AG10803 (cell line): ENCODE results near the gene UGT1A7.
"Not testable (repeated sequence)": the region's sequence is repeated elsewhere in the genome, so short reads cannot be mapped to it uniquely, and the experiment has no call there.

Experiments
- DNase-seq: peaks from one replicate; pipeline ENCODE4 v3.0.0; 2010; ENCODE audit warnings: low read depth
- H3K4me3 ChIP-seq: 2 replicates; pipeline ENCODE4 v1.5.1; 2011; ENCODE audit warnings: mild to moderate bottlenecking, low read length, control low read depth
- TF ChIP-seq, protein P1 (sequence below): conservative IDR thresholded peaks from 2 replicates; pipeline ENCODE4 v1.5.1; 2011; ENCODE audit warnings: mild to moderate bottlenecking, low read length, control low read depth, inconsistent platforms

Gene UGT1A7

DNA sequence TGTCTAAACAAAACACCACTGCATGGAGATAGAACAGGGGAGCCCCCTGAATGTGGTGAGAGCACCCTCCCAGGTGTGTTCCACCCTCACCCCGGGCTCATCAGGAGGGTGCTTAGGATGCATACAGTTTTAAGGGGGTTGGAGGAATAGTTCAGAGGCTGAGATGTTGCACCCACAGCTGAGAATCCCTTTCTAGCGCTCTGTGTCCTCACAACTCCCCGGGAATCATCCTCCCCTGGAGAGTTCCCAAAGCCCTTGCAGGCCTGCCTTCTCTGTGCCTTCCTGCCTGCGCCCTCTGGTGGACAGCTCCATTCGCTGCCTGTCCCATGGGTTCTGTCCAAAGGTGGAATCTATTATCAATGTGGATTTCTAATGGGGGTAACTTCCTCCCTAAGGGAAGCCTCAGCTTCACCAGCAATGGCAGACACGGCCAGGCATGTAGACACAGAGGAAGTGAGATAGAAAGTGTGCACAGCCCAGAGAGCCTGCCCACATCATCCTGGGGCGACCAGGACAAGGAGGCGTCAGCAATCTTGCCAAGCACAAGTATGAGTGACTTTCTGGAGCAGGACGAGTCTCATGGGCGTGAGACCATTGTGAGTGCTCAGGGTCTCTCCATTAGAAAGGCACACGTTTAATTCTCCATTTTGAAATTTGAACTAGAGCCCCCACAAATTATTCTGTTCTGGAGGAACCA, 29.8 kb downstream of the UGT1A7 start:
- DNase-seq = peak; percentile 68
- TF ChIP-seq, protein P1, sequence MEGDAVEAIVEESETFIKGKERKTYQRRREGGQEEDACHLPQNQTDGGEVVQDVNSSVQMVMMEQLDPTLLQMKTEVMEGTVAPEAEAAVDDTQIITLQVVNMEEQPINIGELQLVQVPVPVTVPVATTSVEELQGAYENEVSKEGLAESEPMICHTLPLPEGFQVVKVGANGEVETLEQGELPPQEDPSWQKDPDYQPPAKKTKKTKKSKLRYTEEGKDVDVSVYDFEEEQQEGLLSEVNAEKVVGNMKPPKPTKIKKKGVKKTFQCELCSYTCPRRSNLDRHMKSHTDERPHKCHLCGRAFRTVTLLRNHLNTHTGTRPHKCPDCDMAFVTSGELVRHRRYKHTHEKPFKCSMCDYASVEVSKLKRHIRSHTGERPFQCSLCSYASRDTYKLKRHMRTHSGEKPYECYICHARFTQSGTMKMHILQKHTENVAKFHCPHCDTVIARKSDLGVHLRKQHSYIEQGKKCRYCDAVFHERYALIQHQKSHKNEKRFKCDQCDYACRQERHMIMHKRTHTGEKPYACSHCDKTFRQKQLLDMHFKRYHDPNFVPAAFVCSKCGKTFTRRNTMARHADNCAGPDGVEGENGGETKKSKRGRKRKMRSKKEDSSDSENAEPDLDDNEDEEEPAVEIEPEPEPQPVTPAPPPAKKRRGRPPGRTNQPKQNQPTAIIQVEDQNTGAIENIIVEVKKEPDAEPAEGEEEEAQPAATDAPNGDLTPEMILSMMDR = peak; percentile 94
- H3K4me3 ChIP-seq = no peak overlapping the region

DNA sequence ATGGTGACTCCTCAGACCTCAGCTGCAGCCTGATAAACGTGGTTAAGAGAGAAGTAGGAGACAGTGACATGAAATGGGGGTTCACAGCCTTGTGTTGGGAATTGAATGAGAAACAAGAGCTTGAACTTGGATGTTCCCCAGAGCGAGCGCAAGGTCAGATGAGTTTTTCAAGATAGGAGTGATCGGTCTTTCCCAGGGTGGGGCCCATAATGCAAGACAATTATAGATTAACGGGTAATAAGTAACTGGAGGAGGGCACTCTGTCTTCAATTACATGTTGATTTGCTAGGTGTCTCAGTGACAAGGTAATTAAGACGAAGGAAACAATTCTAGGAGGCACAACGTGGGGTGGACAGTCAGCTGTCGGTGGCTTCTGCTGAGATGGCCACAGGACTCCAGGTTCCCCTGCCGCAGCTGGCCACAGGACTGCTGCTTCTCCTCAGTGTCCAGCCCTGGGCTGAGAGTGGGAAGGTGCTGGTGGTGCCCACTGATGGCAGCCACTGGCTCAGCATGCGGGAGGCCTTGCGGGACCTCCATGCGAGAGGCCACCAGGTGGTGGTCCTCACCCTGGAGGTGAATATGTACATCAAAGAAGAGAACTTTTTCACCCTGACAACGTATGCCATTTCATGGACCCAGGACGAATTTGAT, 31.0 kb downstream of the UGT1A7 start, which contains the start of gene UGT1A5:
Gene UGT1A5, plus strand, starts transcription at position 297 of the 651 bp plus-strand sequence. Its CDS starts 85 bp downstream, at position 382.
- TF ChIP-seq, protein P1 = no peak
- DNase-seq = no peak
- H3K4me3 ChIP-seq = no peak within 1 kb of the TSS

- no peak for DNase-seq
- TF ChIP-seq, protein P1 = no peak
- H3K4me3 ChIP-seq = no peak overlapping the region
Observed at GRCh38 chr2:233713262-233713615, 31.5 kb downstream of the UGT1A7 start.

- no peak overlapping the region for H3K4me3 ChIP-seq
- TF ChIP-seq, protein P1 = no peak
- no peak for DNase-seq
Observed at GRCh38 chr2:233714121-233714520, 32.4 kb downstream of the UGT1A7 start.

- TF ChIP-seq, protein P1 = no peak
- no peak for DNase-seq
- no peak within 1 kb of the TSS for H3K4me3 ChIP-seq
Observed at GRCh38 chr2:233718552-233718951, 36.9 kb downstream of the UGT1A7 start, which contains the start of gene UGT1A4. UGT1A4 (plus strand) TSS chr2:233718736; CDS start chr2:233718821, 85 bp downstream.

DNA sequence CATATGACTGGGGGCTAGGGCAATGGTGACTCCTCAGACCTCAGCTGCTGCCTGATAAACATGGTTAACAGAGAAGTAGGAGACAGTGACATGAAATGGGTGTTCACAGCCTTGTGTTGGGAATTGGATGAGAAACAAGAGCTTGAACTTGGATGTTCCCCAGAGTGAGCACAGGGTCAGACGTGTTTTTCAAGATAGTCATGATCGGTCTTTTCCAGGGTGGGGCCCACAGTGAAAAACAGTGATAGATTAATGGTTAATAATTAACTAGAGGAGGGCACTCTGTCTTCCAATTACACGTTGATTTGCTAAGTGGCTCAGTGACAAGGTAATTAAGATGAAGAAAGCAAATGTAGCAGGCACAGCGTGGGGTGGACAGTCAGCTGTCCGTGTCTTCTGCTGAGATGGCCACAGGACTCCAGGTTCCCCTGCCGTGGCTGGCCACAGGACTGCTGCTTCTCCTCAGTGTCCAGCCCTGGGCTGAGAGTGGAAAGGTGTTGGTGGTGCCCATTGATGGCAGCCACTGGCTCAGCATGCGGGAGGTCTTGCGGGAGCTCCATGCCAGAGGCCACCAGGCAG, 47.1 kb downstream of the UGT1A7 start, which contains the start of gene UGT1A3:
Gene UGT1A3, plus strand, starts transcription at position 320 of the 579 bp plus-strand sequence. Its CDS starts 85 bp downstream, at position 405.
- no peak for DNase-seq
- H3K4me3 ChIP-seq = no peak within 1 kb of the TSS
- TF ChIP-seq, protein P1 = no peak

GRCh38 chr2:233736868-233737653, 55.4 kb downstream of the UGT1A7 start:
- not testable (repeated sequence) for DNase-seq, H3K4me3 ChIP-seq
